Stimulated activated CD8-positive, alpha-beta memory T cell treated with anti-CD3 and anti-CD28 coated beads, Interleukin-12 subunit alpha, Interleukin-12 subunit beta, amount 100 ng/mL, for 4 hours (primary cell): ENCODE results near the gene IL1A.
"Not testable (repeated sequence)": the region's sequence is repeated elsewhere in the genome, so short reads cannot be mapped to it uniquely, and the experiment has no call there.

ENCODE experiments used
- DNase-seq: peaks from one replicate; pipeline ENCODE4 v3.0.0-alpha.2; 2020; ENCODE audit warnings: low read depth

Gene IL1A, protein sequence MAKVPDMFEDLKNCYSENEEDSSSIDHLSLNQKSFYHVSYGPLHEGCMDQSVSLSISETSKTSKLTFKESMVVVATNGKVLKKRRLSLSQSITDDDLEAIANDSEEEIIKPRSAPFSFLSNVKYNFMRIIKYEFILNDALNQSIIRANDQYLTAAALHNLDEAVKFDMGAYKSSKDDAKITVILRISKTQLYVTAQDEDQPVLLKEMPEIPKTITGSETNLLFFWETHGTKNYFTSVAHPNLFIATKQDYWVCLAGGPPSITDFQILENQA

DNA sequence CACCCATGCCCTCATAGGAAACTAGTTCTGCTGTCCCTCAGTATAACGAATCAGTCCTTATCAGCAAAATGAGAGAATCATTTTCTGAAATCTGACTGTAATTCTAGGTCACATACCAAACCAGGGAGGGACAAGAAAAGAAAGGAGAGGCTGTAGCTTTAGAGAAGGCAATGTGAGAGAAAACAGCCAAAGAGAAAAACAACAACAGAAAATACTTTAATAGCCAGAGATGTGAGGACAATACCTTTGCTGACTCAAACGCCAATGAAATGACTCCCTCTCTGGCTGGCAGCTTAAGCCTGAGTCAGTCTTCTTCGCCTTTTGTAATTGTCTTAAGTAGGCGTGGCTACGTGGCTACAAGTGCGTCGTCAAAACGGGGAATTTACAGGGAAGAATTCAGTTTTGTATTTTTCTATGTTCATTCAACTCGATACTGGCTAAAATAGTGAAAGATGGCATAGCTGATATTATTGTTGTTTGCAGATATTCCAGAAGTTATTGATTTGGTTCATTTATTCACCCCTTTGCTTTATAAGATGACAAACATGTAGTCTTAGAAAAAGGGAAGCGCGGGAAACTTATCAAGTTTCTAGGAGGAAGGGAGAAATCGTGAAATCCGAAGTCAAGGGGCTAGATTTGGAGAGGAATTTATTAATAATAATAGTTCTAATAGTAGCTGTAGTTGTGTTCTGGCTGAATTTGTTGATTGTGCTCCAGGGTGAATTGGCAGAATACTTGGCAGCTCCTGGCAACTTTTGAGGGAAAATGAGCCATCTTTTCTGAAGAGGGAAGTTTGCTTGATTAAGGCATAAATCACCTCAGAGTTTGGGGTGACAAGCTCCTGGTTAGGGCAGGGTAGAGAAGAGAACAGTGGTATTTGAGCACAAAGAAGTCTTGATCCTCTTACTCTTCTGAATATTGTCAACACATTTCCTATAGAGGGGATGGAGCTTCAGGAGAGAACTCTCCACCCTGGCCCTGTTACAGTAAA is at the start of gene IL1A:
Gene IL1A, minus strand, starts transcription at position 295 of the 991 bp plus-strand sequence. CDS start 723 bp downstream, outside the sequence.
- no peak for DNase-seq

- DNase-seq, result no peak
Measured at GRCh38 chr2:112833976-112834375, 49.7 kb upstream of the IL1A start.

DNA sequence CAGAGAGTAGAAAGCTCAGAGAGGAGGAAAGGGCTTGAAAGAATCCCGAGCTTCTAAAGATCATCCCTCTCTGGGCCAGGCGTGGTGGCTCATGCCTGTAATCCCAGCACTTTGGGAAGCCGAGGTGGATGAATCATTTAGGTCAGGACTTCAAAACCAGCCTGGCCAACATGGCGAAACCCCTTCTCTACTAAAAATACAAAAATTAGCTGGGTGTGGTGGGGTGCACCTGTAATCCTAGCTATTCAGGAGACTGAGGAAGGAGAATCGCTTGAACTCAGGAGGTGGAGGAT is 49.3 kb upstream of the IL1A start:
- not testable (repeated sequence) for DNase-seq

DNA sequence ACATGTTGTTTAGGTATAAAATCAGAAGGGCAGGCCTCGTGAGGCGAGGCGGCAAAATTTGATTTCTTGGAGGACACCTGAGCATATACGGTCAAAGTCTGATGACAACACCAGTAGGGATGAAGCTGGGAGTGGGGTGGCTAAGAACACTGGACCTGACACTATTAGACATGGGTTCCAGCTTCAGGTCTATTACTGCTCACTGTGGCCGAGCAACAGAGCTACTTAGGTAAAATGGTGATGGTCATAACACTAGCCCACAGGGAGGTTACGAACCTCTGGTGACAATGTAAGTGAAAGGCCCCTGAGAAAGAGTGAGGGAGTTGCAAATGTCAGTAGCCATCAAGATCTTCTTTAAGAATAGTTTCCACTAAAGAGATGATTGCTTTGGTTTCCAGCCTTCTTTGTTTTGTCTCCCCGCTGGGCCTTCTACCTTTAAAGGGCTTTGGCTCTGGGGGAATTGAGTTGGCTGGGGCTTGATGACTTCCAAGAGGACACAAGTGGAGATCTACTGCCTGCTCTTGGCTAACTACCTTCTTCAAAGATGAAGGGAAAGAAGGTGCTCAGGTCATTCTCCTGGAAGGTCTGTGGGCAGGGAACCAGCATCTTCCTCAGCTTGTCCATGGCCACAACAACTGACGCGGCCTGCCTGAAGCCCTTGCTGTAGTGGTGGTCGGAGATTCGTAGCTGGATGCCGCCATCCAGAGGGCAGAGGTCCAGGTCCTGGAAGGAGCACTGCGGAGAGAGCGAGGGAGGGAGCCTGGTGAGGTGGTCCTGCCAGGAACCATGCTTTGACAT is 48.7 kb upstream of the IL1A start:
- DNase-seq, result no peak

DNA sequence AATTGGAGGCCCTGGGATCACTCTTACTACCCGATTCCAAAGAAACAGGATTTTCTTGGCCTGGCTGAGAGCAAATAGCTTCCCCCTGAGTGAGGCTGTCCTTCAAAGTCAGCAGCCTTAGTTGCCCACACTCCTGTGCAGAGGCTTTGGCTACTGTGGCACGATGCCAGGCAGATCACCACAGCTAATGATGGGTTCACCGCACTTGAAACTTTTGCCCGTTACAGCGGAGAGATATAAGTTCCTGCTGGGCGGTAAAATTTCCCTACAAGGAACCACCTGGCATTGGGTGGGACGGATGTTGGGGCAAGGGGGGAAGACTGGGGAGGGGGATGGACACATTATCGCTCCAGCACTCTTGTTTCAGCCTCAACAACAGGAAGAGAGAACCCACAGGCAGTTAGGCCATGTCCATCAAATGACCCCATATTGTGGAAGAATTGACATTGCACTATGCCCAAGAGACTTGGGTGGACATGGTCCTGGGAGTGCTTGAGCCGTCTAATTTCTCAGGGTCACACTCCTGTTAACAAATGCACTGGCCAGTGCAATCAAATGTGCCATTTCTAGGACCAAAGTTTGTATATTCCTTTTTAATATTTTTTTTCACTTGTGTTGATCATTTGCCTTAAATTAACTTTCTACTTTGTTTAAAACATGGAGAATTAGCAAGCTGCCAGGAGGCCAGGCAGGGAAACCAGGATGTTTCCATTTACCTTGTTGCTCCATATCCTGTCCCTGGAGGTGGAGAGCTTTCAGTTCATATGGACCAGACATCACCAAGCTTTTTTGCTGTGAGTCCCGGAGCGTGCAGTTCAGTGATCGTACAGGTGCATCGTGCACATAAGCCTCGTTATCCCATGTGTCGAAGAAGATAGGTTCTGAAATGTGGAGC is 47.9 kb upstream of the IL1A start:
- DNase-seq, result no peak

GRCh38 chr2:112831513-112831845 is 47.2 kb upstream of the IL1A start:
- no peak for DNase-seq

DNA sequence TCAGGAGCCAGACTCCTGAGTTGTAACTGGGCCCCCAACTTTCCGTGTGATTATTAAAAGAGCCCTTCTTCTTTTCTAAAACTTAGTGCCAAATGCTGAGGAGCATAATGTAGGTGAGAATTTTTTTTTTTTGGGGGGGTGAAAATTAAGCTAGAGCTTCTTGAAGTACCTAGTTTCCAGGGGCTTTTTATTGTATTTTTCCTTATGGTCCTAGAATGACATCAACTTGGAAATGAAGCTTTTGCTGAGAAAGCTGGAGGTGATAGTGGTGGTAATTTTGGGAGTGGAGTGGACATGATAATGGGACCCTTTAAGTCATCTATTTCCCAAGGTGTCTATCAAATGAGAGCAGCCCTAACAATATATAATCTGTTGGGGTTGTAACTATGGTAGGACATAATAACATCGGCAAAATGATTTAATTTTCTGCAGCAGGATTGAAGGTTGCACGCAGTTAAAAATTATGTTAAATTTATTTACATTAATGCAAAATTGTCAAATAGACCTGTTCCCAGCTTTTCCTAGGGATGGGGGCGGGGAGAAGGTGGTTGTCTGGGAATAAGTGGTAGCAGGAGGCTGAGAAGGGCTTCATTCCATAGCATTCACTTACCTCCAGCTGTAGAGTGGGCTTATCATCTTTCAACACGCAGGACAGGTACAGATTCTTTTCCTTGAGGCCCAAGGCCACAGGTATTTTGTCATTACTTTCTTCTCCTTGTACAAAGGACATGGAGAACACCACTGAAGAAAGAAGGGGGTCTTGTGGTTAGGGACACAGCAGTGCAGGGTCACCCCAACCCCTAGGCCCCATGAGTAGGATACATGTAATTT is 46.6 kb upstream of the IL1A start:
- DNase-seq, result no peak

GRCh38 chr2:112829961-112830681 is 45.8 kb upstream of the IL1A start:
- DNase-seq, result no peak

GRCh38 chr2:112829101-112829960 is 45.0 kb upstream of the IL1A start:
- no peak for DNase-seq

- no peak for DNase-seq
Measured at GRCh38 chr2:112828251-112828691, 44.0 kb upstream of the IL1A start.

DNA sequence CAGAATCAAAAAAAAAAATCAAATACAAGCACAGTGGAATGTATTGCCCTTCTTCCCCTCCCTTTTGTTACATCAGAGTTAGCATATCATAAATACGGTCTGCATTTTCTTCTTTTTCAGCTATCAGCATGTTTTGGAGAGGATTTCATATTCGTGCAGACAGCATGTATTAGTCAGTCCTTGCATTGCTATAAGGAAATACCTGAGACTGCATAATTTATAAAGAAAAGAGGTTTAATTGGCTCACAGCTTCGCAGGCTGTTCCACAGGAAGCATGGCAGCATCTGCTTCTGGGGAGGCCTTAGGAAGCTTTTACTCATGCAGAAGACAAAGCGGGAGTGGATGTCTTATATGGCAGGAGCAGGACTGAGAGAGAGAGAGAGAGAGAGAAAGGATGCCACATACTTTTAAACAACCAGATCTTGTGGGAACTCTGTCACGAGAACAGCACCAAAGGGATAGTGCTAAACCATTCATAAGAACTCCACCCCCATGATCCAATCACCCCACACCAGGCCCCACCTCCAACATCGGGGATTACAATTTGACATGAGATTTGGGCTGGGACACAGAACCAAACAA is 43.4 kb upstream of the IL1A start:
- DNase-seq, result no peak

DNA sequence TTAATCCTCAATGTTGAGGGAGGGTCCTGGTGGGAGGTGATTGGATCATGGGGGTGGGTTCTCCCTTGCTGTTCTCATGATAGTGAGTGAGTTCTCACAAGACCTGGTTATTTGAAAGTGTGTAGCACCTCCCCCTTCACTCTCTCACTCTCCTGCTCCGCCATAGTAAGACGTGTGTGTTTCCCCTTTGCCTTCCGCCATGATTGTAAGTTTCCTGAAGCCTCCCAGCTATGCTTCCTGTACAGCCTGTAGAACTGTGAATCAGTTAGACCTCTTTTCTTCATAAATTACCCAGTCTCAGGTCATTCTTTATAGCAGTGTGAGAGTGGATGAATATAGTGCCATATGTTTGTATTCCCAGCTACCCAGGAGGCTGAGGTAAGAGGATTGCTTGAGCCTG is 42.7 kb upstream of the IL1A start:
- no peak for DNase-seq

DNA sequence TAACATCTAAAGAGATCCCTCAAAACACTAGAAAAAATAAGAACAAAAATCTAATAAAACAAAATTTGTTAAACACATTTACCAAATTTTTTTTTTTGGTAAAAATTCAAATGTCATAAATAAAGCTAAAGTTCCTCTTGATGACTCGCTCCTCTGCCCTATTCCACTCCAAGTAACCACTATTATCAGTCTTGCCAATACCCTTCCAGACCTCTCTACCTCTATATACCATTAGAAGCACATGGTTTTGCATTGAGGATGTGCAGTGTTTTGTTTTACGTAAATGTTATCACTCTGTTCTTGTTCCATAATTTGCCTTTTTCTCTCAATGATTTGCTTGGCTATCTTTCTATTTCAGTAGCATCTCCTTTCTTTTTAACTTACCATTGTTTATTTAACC is 41.4 kb upstream of the IL1A start:
- no peak for DNase-seq

GRCh38 chr2:112824694-112825085 is 40.4 kb upstream of the IL1A start:
- no peak for DNase-seq

- DNase-seq, result no peak
Measured at GRCh38 chr2:112821682-112822081, 37.4 kb upstream of the IL1A start.

DNA sequence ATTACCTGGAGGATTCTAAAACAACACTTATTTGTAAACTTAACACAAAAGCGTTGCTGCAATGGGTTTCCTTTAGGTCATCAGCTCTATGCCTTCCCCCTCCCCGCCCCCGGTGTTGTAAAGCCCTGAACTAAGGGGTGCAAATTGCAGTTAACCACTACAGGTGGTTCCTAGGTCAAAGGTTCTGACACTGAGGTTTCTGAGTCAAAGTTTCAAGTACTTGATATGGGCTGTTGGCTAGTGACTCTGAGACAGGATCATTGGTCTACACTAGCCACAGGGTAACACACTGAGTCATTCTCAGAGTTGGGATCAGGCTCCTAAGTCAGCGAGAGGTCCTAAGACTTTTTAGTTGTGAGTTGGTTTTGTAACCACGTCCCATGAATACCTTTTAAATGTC is 36.8 kb upstream of the IL1A start:
- DNase-seq, result no peak

GRCh38 chr2:112820343-112820742 is 36.0 kb upstream of the IL1A start:
- DNase-seq, result no peak

GRCh38 chr2:112819081-112819480 is 34.8 kb upstream of the IL1A start:
- no peak for DNase-seq
